ENCODE measurements around the gene MCM9.
"Not testable (repeated sequence)": the region's sequence is repeated elsewhere in the genome, so short reads cannot be mapped to it uniquely, and the experiment has no call there.

Gene MCM9

DNA sequence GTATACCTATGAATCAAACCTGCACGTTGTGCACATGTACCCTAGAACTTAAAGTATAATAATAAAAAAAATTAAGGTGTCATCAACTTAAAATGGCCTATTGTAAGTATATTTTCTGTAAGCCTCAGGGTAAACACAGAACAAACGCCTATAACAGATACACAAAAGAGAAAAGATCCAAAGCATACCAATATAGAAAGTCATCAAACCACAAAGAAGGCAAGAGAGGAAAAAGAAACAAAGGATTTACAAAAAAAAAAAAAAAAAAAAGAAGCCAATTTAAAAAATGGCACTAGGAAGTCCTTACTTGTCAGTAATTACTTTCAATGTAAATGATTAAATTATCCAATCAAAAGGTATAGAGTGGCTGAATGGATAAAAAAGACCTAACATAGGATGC is 65.6 kb downstream of the MCM9 start:
- FAIRE-seq (no peak), DNase-seq (ENCODE audit: insufficient read length, low spot score) (no peak)

DNA sequence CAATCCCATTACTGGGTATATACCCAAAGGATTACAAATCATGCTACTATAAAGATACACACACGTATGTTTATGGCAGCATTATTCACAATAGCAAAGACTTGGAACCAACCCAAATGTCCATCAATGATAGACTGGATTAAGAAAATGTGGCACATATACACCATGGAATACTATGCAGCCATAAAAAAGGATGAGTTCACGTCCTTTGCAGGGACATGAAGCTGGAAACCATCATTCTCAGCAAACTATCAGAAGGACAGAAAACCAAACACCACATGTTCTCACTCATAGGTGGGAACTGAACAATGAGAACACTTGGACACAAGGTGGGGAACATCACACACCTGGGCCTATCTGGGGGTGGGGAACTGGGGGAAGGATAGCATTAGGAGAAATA is 66.1 kb downstream of the MCM9 start:
- not testable (repeated sequence) for DNase-seq (ENCODE audit: insufficient read length, low spot score); FAIRE-seq

DNA sequence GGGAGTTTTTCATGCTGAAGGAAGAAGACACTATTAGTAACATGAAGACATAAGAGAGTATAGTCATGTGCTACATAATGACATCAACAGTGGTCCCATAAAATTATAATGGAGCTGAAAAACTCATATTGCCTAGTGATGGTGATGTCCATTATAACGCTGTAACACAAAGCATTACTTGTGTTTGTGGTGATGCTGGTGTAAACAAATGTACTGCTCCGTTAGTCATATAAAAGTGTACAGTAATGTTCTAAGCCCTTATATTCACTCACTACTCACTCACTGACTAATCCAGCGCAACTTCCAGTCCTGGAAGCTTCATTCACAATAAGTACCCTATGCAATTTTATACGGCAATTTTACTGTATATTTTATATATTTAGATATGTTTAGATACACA is 67.8 kb downstream of the MCM9 start:
- FAIRE-seq (no peak), DNase-seq (ENCODE audit: insufficient read length, low spot score) (no peak)

DNA sequence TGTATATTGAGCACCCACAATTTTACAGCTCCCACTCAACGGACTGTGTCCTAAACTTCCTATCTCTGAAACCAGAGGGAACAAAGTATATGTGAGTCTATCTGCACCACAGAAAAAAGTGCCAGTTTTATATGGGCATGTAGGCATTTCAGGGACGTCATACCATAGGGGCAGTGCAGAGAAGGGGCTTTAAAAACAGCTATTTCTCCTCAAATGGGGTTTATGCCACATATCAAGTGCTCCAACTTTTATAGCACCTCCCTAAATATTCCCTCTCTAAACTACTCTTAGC is 69.9 kb downstream of the MCM9 start:
- DNase-seq (ENCODE audit: insufficient read length, low spot score), result no peak
- FAIRE-seq, result no peak

DNA sequence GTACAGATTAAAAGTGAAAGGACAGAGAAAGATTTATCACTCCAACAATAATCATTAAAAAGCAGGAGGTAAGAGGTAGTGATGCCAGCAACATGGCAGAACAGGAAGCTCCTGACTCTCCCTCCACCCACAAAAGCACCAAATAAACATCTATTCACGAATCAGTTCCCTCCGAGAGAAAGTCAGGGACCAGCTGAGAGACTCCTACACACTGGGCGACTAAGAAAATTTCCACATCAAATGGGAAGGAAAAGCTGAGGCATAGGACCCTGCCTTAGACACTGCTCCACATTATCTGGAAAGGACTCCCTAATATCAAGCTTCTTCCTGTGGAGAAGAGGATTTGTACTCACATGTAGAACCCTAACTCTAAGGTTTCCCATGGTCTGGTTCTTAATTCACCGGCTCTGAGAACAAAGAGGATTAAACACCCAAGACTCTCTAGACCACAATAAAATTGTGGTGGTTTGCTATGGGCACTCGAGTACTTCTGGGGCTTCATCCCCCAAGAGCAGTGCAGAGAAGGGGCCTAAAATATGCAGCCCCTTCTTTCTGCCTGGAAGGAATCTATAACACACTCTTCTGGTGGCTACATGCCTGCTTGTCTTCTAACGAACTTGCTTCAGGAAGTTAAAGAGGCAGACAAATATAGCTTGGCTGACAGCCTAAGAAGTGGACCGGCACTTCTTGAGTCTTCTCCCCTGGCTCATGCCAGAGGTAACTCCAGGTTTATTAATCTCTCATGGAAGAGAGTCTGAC is 70.4 kb downstream of the MCM9 start:
- FAIRE-seq (no peak), DNase-seq (ENCODE audit: insufficient read length, low spot score) (no peak)

GRCh38 chr6:118862443-118862842 is 72.5 kb downstream of the MCM9 start:
- FAIRE-seq (no peak), DNase-seq (ENCODE audit: insufficient read length, low spot score) (no peak)

DNA sequence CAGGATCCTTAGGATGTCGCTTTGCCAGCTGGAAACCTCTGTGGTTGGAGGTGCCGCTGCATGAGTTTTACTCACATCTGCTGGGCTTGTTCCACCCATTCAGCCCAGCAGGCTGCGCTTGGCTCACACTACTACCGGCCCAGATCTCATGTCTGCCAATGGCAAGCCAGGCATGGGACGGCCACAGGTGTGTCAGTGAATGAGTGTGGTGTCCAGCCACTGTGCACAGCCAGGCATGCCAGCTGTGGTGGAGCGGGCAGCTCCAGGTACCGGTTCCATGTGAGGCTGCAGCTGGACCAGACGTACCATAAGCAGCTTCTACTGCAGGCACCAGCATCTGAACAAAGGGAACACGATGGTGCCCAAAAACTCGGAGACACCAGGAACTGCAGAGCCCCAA is 74.1 kb downstream of the MCM9 start:
- FAIRE-seq, result no peak
- DNase-seq (ENCODE audit: insufficient read length, low spot score), result no peak

- DNase-seq (ENCODE audit: insufficient read length, low spot score), result no peak
- no peak for FAIRE-seq
Measured at GRCh38 chr6:118860363-118860762, 74.6 kb downstream of the MCM9 start.

- DNase-seq (ENCODE audit: insufficient read length, low spot score), result no peak
- FAIRE-seq, result peak; percentile 82
Measured at GRCh38 chr6:118859517-118860064, 75.4 kb downstream of the MCM9 start.

DNA sequence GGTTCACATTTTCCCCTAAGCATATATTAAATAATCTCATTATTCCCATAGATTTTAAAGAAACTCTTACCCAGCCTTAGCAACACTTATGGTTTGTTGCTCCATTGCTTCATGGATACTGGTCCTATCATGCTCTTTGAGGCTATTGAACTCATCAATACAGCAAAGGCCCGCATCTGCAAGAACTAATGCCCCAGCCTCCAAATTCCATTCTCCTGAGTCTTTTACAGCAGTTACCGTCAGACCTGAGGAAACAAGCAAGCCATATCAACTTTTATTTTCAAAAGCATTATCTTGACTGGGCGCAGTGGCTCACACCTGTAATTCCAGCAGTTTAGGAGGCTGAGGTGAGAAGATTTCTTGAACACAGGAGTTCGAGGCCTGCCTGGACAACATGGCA is 78.7 kb downstream of the MCM9 start:
- DNase-seq (ENCODE audit: insufficient read length, low spot score) (no peak), FAIRE-seq (no peak)

GRCh38 chr6:118853408-118853807 is 81.6 kb downstream of the MCM9 start:
- DNase-seq (ENCODE audit: insufficient read length, low spot score), result no peak
- no peak for FAIRE-seq

GRCh38 chr6:118844915-118845314 is 90.0 kb downstream of the MCM9 start:
- DNase-seq (ENCODE audit: insufficient read length, low spot score), result no peak
- FAIRE-seq, result no peak

- FAIRE-seq (peak; percentile 89), DNase-seq (ENCODE audit: insufficient read length, low spot score) (peak; percentile 20)
Measured at GRCh38 chr6:118843685-118844390, 91.1 kb downstream of the MCM9 start.

GRCh38 chr6:118830691-118831090 is 104.3 kb downstream of the MCM9 start:
- no peak for DNase-seq (ENCODE audit: insufficient read length, low spot score)
- FAIRE-seq, result no peak

- DNase-seq (ENCODE audit: insufficient read length, low spot score) (no peak), FAIRE-seq (no peak)
Measured at GRCh38 chr6:118829817-118830478, 105.0 kb downstream of the MCM9 start.

DNA sequence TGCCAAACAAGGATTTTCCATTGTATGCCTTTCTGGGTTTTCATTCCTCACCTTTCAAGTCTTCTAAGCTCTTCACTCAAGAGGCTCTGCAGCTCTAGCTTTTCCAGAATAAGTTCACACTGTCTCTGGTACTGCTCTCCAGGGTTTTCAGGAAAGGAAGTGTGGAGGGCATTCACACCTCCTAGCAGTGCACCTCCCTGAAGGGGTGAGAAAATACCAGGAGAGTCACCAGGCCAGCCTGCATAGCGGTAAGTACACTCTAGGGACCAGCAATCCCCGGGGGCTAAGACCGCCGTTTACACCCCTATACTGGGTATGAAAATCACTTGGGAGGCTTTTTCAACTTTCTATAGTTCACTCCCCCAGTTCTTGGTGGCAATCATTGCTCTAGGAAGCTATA is 108.9 kb downstream of the MCM9 start:
- no peak for DNase-seq (ENCODE audit: insufficient read length, low spot score)
- FAIRE-seq, result no peak

GRCh38 chr6:118825661-118826060 is 109.3 kb downstream of the MCM9 start:
- FAIRE-seq (no peak), DNase-seq (ENCODE audit: insufficient read length, low spot score) (no peak)

- FAIRE-seq (no peak), DNase-seq (ENCODE audit: insufficient read length, low spot score) (no peak)
Measured at GRCh38 chr6:118815495-118815894, 119.5 kb downstream of the MCM9 start.

DNA sequence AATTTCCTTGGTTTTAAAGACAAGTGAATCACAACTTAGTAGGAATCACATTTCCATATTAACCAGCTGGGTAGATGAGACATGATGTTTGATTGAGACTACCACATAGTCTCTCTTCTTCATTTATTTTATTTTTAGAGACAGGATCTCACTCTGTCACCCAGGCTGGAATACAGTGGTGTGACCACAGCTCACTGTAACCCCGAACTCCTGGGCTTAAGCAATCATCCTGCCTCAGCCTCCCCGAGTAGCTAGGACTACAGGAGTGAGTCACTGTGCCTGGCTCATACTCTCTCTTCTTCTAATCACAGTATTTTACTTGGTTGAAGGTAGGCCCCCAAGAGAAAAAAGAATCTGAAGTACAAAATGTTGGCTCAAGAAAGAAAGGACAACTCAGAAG is 121.2 kb downstream of the MCM9 start:
- FAIRE-seq (no peak), DNase-seq (ENCODE audit: insufficient read length, low spot score) (no peak)

GRCh38 chr6:118812970-118813369 is 122.0 kb downstream of the MCM9 start:
- no peak for DNase-seq (ENCODE audit: insufficient read length, low spot score)
- no peak for FAIRE-seq

- FAIRE-seq (peak; percentile 90), DNase-seq (ENCODE audit: insufficient read length, low spot score) (no peak)
Measured at GRCh38 chr6:118810420-118811027, 124.4 kb downstream of the MCM9 start.

Data from GM19239 (cell line).